ENCODE measurements around the gene RAB44. TPM values are rescaled to one million over a fixed set of nuclear protein-coding genes. Genes with fewer than 3 reads are reported as not detected.

RAB44 gene
- polyA plus RNA-seq, 1 experiment: 0.04 TPM

DNA sequence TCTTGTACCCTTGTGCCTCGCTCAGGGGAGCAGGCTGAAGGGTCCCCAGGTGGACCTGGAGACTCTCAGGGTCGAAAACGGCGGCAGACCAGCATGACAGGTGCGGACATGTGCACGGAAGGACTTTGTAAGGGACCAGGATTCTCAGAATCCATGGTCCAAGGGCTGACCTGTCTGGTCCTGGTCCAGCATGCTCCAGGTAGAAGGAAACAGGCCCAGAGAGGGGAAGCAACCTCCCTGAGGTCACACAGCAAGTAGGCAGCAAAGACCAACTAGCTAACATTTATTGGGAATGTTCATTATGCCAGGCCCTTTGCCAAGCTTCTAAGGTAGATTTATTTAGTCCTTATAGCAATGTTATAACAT lies 13.2 kb upstream of the RAB44 start:
- Histone ChIP-seq H3K4me3 (ENCODE audit: low read depth, low read length) (no peak overlapping the region), H3K36me3 (ENCODE audit: control insufficient read depth, insufficient read depth, low read length) (peaks cover 47% of the 10 kb centered on the region), H3K27me3 (ENCODE audit: control insufficient read depth, insufficient read depth, low read length) (no peaks in the 10 kb centered on the region)
- POLR2A ChIA-PET: interaction anchor here (0.6 kb wide), 1 partner anchor 55 kb away, joined by 8 read pairs; no protein-coding TSS in a partner anchor
- CTCF ChIA-PET: interaction anchor here (0.6 to 5.2 kb wide), 6 partner anchors 40 to 79 kb away, joined by 3 to 32 read pairs (median 6); no protein-coding TSS in a partner anchor
- no peak for DNase-seq (ENCODE audit: low read depth)
- TF ChIP-seq, protein P1, sequence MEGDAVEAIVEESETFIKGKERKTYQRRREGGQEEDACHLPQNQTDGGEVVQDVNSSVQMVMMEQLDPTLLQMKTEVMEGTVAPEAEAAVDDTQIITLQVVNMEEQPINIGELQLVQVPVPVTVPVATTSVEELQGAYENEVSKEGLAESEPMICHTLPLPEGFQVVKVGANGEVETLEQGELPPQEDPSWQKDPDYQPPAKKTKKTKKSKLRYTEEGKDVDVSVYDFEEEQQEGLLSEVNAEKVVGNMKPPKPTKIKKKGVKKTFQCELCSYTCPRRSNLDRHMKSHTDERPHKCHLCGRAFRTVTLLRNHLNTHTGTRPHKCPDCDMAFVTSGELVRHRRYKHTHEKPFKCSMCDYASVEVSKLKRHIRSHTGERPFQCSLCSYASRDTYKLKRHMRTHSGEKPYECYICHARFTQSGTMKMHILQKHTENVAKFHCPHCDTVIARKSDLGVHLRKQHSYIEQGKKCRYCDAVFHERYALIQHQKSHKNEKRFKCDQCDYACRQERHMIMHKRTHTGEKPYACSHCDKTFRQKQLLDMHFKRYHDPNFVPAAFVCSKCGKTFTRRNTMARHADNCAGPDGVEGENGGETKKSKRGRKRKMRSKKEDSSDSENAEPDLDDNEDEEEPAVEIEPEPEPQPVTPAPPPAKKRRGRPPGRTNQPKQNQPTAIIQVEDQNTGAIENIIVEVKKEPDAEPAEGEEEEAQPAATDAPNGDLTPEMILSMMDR (IDR thresholded peaks at IDR 0.05; ENCODE audit: insufficient read depth, low read depth, low read length): no peak

DNA sequence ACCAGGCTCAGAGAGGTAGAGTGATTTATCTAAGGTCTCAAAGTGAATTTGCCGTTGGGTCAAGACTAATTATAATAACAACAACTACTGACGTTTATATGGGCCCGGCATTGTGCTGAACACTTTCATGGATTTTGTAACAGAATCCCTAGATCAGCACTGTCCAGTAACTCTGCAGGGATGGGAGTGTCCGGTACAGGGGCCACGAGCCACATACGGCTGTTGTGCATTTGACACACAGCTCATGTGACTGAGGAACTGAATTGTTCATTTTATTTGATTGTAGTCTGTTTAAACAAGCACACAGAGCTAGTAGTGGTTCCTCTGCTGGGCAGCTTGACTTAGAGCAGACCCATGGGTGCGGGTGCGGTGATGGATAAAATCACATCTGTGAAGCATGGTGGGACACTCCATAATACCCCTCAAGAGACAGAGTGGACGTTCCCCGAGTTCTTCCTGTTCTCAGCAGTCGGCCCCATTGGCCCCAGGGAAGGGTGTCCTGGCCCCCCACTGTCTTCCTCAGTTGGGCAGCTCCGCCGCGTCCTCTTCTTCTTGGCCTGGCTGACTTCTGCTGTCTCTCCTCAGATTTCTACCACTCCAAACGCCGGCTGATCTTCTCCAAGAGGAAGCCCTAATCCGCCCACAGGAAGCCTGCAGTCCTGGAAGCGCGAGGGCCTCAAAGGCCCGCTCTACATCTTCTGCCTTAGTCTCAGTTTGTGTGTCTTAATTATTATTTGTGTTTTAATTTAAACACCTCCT lies 12.3 kb upstream of the RAB44 start:
- CTCF ChIA-PET: interaction anchor here (1.0 to 4.1 kb wide), 5 partner anchors 39 to 71 kb away, joined by 3 to 13 read pairs (median 5); no protein-coding TSS in a partner anchor

DNA sequence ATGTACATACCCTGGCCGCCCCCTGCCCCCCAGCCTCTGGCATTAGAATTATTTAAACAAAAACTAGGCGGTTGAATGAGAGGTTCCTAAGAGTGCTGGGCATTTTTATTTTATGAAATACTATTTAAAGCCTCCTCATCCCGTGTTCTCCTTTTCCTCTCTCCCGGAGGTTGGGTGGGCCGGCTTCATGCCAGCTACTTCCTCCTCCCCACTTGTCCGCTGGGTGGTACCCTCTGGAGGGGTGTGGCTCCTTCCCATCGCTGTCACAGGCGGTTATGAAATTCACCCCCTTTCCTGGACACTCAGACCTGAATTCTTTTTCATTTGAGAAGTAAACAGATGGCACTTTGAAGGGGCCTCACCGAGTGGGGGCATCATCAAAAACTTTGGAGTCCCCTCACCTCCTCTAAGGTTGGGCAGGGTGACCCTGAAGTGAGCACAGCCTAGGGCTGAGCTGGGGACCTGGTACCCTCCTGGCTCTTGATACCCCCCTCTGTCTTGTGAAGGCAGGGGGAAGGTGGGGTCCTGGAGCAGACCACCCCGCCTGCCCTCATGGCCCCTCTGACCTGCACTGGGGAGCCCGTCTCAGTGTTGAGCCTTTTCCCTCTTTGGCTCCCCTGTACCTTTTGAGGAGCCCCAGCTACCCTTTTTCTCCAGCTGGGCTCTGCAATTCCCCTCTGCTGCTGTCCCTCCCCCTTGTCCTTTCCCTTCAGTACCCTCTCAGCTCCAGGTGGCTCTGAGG lies 11.5 kb upstream of the RAB44 start:
- TF ChIP-seq, protein P1 (IDR thresholded peaks at IDR 0.05; ENCODE audit: insufficient read depth, low read depth, low read length): no peak
- ChIA-PET CTCF (interaction anchor here (0.6 to 1.9 kb wide), 6 partner anchors 38 to 73 kb away, joined by 3 to 6 read pairs (median 3); no protein-coding TSS in a partner anchor), POLR2A (interaction anchor here (1.1 kb wide), 1 partner anchor 8 kb away, joined by 3 read pairs; the partner anchor contains the start of gene CDKN1A)
- DNase-seq (ENCODE audit: low read depth): no peak
- H3K27me3 ChIP-seq (ENCODE audit: control insufficient read depth, insufficient read depth, low read length): no peaks in the 10 kb centered on the region
- H3K4me3 ChIP-seq (ENCODE audit: low read depth, low read length): no peak overlapping the region
- H3K36me3 ChIP-seq (ENCODE audit: control insufficient read depth, insufficient read depth, low read length): peaks cover 45% of the 10 kb centered on the region

More for the DNA sequence above, 12.3 kb upstream of the RAB44 start:
- POLR2A ChIA-PET: no interaction called here
- TF ChIP-seq, protein P1 (IDR thresholded peaks at IDR 0.05; ENCODE audit: insufficient read depth, low read depth, low read length): no peak
- Histone ChIP-seq H3K36me3 (ENCODE audit: control insufficient read depth, insufficient read depth, low read length) (peaks cover 45% of the 10 kb centered on the region), H3K4me3 (ENCODE audit: low read depth, low read length) (no peak overlapping the region), H3K27me3 (ENCODE audit: control insufficient read depth, insufficient read depth, low read length) (no peaks in the 10 kb centered on the region)
- no peak for DNase-seq (ENCODE audit: low read depth)

DNA sequence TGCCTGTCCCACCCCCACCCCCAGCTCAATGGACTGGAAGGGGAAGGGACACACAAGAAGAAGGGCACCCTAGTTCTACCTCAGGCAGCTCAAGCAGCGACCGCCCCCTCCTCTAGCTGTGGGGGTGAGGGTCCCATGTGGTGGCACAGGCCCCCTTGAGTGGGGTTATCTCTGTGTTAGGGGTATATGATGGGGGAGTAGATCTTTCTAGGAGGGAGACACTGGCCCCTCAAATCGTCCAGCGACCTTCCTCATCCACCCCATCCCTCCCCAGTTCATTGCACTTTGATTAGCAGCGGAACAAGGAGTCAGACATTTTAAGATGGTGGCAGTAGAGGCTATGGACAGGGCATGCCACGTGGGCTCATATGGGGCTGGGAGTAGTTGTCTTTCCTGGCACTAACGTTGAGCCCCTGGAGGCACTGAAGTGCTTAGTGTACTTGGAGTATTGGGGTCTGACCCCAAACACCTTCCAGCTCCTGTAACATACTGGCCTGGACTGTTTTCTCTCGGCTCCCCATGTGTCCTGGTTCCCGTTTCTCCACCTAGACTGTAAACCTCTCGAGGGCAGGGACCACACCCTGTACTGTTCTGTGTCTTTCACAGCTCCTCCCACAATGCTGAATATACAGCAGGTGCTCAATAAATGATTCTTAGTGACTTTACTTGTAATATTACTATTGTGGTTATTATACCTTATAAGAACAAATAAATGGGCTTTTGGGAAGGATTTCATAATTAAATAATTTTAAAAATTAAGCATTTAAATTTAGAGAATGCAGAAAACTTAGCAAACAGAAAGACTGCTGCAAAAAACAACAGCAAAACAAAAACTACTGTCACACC lies 10.7 kb upstream of the RAB44 start:
- CTCF ChIA-PET: interaction anchor here (0.6 to 1.9 kb wide), 6 partner anchors 8 to 72 kb away, joined by 3 to 6 read pairs (median 3); no protein-coding TSS in a partner anchor
- DNase-seq (ENCODE audit: low read depth): no peak
- Histone ChIP-seq H3K27me3 (ENCODE audit: control insufficient read depth, insufficient read depth, low read length) (no peaks in the 10 kb centered on the region), H3K36me3 (ENCODE audit: control insufficient read depth, insufficient read depth, low read length) (peaks cover 43% of the 10 kb centered on the region), H3K4me3 (ENCODE audit: low read depth, low read length) (no peak overlapping the region)
- TF ChIP-seq, protein P1 (IDR thresholded peaks at IDR 0.05; ENCODE audit: insufficient read depth, low read depth, low read length): no peak
- POLR2A ChIA-PET: interaction anchor here (0.7 to 1.1 kb wide), 2 partner anchors 8 to 244 kb away, joined by 3 read pairs; partner anchors contain the start of genes CDKN1A, KCTD20 and PXT1
